Hepatocyte (in vitro differentiated cells): Measurements from ENCODE around the gene RPS6KA5. TPM values are rescaled to one million over a fixed set of nuclear protein-coding genes. Genes with fewer than 3 reads are reported as not detected.

Source experiments
- DNase-seq: peaks from one replicate; pipeline ENCODE4 v3.0.0-alpha.2; 2016; ENCODE audit warnings: low spot score
- H2AFZ ChIP-seq: fragments of 200-600 bp; sonication (generic); 2 replicates; pipeline ENCODE4 v1.6.0; 2016; ENCODE audit warnings: antibody characterized with exemption, mild to moderate bottlenecking
- H3K27ac ChIP-seq: fragments of 200-600 bp; sonication (generic); 2 replicates; pipeline ENCODE4 v1.5.1; 2016; ENCODE audit warnings: mild to moderate bottlenecking
- H3K27me3 ChIP-seq: fragments of 200-600 bp; sonication (generic); 2 replicates; pipeline ENCODE4 v1.6.1; 2016
- H3K36me3 ChIP-seq: fragments of 200-600 bp; sonication (generic); replicated peaks from 2 replicates; pipeline ENCODE4 v1.5.1; 2016; ENCODE audit warnings: low read depth; ENCODE audit not compliant: insufficient read depth
- H3K4me1 ChIP-seq: fragments of 200-600 bp; sonication (generic); 2 replicates; pipeline ENCODE4 v1.5.1; 2016; ENCODE audit warnings: mild to moderate bottlenecking, moderate library complexity; ENCODE audit not compliant: insufficient read depth
- H3K4me2 ChIP-seq: fragments of 200-600 bp; sonication (generic); 2 replicates; pipeline ENCODE4 v1.6.0; 2016
- H3K4me3 ChIP-seq: fragments of 200-600 bp; sonication (generic); 2 replicates; pipeline ENCODE4 v1.5.1; 2016; ENCODE audit warnings: mild to moderate bottlenecking
- H3K79me2 ChIP-seq: fragments of 200-600 bp; sonication (generic); 2 replicates; pipeline ENCODE4 v1.6.0; 2017; ENCODE audit warnings: mild to moderate bottlenecking
- H3K9me2 ChIP-seq: fragments of 200-600 bp; sonication (generic); replicated peaks from 2 replicates; pipeline ENCODE4 v1.6.0; 2017; ENCODE audit warnings: mild to moderate bottlenecking; ENCODE audit not compliant: insufficient read depth
- H3K9me3 ChIP-seq: fragments of 200-600 bp; sonication (generic); 2 replicates; pipeline ENCODE4 v1.5.1; 2016; ENCODE audit warnings: low read depth, mild to moderate bottlenecking
- H4K20me1 ChIP-seq: fragments of 200-600 bp; sonication (generic); 2 replicates; pipeline ENCODE4 v1.6.0; 2016; ENCODE audit warnings: mild to moderate bottlenecking; ENCODE audit not compliant: insufficient read depth, poor library complexity, severe bottlenecking
- EZH2 ChIP-seq: fragments of 200-600 bp; sonication (generic); IDR thresholded peaks from 2 replicates; pipeline ENCODE4 v1.6.1; 2016; ENCODE audit warnings: antibody characterized with exemption, mild to moderate bottlenecking, borderline replicate concordance
- EZH2phosphoT487 ChIP-seq: fragments of 200-600 bp; sonication (generic); IDR thresholded peaks from one replicate; pipeline ENCODE4 v1.6.1; 2018; ENCODE audit warnings: antibody characterized with exemption, mild to moderate bottlenecking, low read depth, moderate library complexity; ENCODE audit not compliant: unreplicated experiment, severe bottlenecking
- WGBS: methylation state at CpG from one replicate; pipeline ENCODE4 v1.1.6; 2016; ENCODE audit warnings: low lambda C conversion rate; ENCODE audit errors: missing lambda C conversion rate; 5-methylcytosine and 5-hydroxymethylcytosine counted together
- polyA plus RNA-seq: library from polyadenylated mRNA; unstranded; fragments of >200 nt; fragmentation: Nextera tagmentation; extraction: Ambion mirVana; gene quantifications from 2 replicates; pipeline ENCODE4 v1.2.1, GENCODE V29; 2016
- total RNA-seq: library from RNA; depleted of rRNA; stranded (reverse); fragments of >200 nt; gene quantifications from 2 replicates; pipeline ENCODE4 v1.2.3, GENCODE V29; 2014
- TF ChIP-seq, protein P1 (sequence below): fragments of 200-600 bp; sonication (generic); IDR thresholded peaks from 2 replicates; pipeline ENCODE4 v1.5.1; 2016; ENCODE audit warnings: antibody characterized with exemption, mild to moderate bottlenecking; ENCODE audit not compliant: poor library complexity

RPS6KA5 gene
- total and polyA plus RNA-seq, 2 experiments from 2014 or later, result 4.8 to 6.3 TPM

- no peak for DNase-seq
- Histone ChIP-seq H3K4me3 (no peak overlapping the region), H3K9me2 (no peaks in the 10 kb centered on the region), H3K4me2 (no peak overlapping the region), H2AFZ (no peak overlapping the region), H3K4me1 (no peaks in the 10 kb centered on the region), H3K27me3 (no peaks in the 10 kb centered on the region), H3K36me3 (no peaks in the 10 kb centered on the region), H3K79me2 (no peaks in the 10 kb centered on the region), H3K9me3 (no peaks in the 10 kb centered on the region), H3K27ac (no peak overlapping the region), H4K20me1 (no peaks in the 10 kb centered on the region)
- 57% methylated on average over 1 of the region's 1 CpG for WGBS
- no peak for TF ChIP-seq EZH2
- no peak for TF ChIP-seq EZH2phosphoT487
- TF ChIP-seq, protein P1, sequence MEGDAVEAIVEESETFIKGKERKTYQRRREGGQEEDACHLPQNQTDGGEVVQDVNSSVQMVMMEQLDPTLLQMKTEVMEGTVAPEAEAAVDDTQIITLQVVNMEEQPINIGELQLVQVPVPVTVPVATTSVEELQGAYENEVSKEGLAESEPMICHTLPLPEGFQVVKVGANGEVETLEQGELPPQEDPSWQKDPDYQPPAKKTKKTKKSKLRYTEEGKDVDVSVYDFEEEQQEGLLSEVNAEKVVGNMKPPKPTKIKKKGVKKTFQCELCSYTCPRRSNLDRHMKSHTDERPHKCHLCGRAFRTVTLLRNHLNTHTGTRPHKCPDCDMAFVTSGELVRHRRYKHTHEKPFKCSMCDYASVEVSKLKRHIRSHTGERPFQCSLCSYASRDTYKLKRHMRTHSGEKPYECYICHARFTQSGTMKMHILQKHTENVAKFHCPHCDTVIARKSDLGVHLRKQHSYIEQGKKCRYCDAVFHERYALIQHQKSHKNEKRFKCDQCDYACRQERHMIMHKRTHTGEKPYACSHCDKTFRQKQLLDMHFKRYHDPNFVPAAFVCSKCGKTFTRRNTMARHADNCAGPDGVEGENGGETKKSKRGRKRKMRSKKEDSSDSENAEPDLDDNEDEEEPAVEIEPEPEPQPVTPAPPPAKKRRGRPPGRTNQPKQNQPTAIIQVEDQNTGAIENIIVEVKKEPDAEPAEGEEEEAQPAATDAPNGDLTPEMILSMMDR, result no peak
Measured at GRCh38 chr14:90891326-90891725, 169.1 kb downstream of the RPS6KA5 start.

- Histone ChIP-seq H3K9me3 (no peaks in the 10 kb centered on the region), H3K4me2 (no peak overlapping the region), H3K9me2 (no peaks in the 10 kb centered on the region), H3K27me3 (no peaks in the 10 kb centered on the region), H2AFZ (no peak overlapping the region), H3K4me3 (no peak overlapping the region), H3K27ac (no peak overlapping the region), H3K79me2 (no peaks in the 10 kb centered on the region), H3K36me3 (no peaks in the 10 kb centered on the region), H4K20me1 (no peaks in the 10 kb centered on the region), H3K4me1 (no peaks in the 10 kb centered on the region)
- WGBS, result 94% methylated on average over 10 of the region's 10 CpGs
- TF ChIP-seq EZH2, result no peak
- TF ChIP-seq, protein P1, result no peak
- DNase-seq, result no peak
Measured at GRCh38 chr14:90890322-90891020, 170.0 kb downstream of the RPS6KA5 start.

GRCh38 chr14:90886297-90886815 is 174.1 kb downstream of the RPS6KA5 start:
- Histone ChIP-seq H3K4me2 (no peak overlapping the region), H2AFZ (no peak overlapping the region), H3K36me3 (no peaks in the 10 kb centered on the region), H3K27ac (no peak overlapping the region), H3K9me2 (no peaks in the 10 kb centered on the region), H4K20me1 (no peaks in the 10 kb centered on the region), H3K4me3 (no peak overlapping the region), H3K9me3 (no peaks in the 10 kb centered on the region), H3K27me3 (no peaks in the 10 kb centered on the region), H3K4me1 (no peaks in the 10 kb centered on the region), H3K79me2 (no peaks in the 10 kb centered on the region)
- DNase-seq, result no peak
- 89% methylated on average over 7 of the region's 7 CpGs for WGBS
- TF ChIP-seq EZH2 (no peak), EZH2phosphoT487 (no peak)
- TF ChIP-seq, protein P1, result no peak
